H1 (cell line): Measurements from ENCODE around the gene OR2Y1. TPM values are rescaled to one million over a fixed set of nuclear protein-coding genes. Genes with fewer than 3 reads are reported as not detected.

Experiments
- CTCF ChIA-PET: fragments of 300-600 bp; sonication (Branson Sonifier 250); formaldehyde crosslinking; loops from one replicate; lab custom pipeline; 2021; ENCODE audit not compliant: partially characterized antibody; lab: Charles Lee
- POLR2A ChIA-PET: fragments of 300-600 bp; sonication (Branson Sonifier 250); formaldehyde crosslinking; loops from one replicate; lab custom pipeline; 2021; ENCODE audit warnings: inconsistent platforms; ENCODE audit not compliant: partially characterized antibody; lab: Charles Lee
- DNase-seq, 2 experiments: peaks; one replicate each; pipeline versions ENCODE4 v3.0.0 to v3.0.0-alpha.2; 2010 to 2022; ENCODE audit warnings: low spot score in 2 of 2, low read depth in 1 of 2, mixed read lengths in 1 of 2
- FAIRE-seq: peaks from 2 replicates; lab custom pipeline; 2011; peaks lifted over from hg19 to GRCh38; lab: Jason Lieb, UNC
- H2AFZ ChIP-seq: 2 replicates; pipeline ENCODE4 v1.8.1; 2012; ENCODE audit warnings: low read length, inconsistent platforms
- H2AK5ac ChIP-seq: 2 replicates; pipeline ENCODE4 v1.6.1; 2013; ENCODE audit warnings: low read depth, low read length
- H2BK120ac ChIP-seq: replicated peaks from 2 replicates; pipeline ENCODE3; 2013; ENCODE audit warnings: low read depth, low read length, inconsistent platforms
- H2BK12ac ChIP-seq: 2 replicates; pipeline ENCODE4 v1.6.1; 2013; ENCODE audit warnings: low read depth, low read length
- H2BK15ac ChIP-seq: 2 replicates; pipeline ENCODE4 v1.6.1; 2013; ENCODE audit warnings: low read length
- H2BK20ac ChIP-seq: 2 replicates; pipeline ENCODE4 v1.6.1; 2013; ENCODE audit warnings: low read length
- H2BK5ac ChIP-seq: 2 replicates; pipeline ENCODE4 v1.6.1; 2013; ENCODE audit warnings: low read depth, low read length
- H3K14ac ChIP-seq: 2 replicates; pipeline ENCODE4 v1.6.1; 2013; ENCODE audit warnings: inconsistent platforms; ENCODE audit not compliant: insufficient read length
- H3K18ac ChIP-seq: 2 replicates; pipeline ENCODE4 v1.6.1; 2013; ENCODE audit warnings: low read length; ENCODE audit errors: extremely low read depth
- H3K23ac ChIP-seq: 2 replicates; pipeline ENCODE4 v1.6.1; 2013; ENCODE audit warnings: inconsistent platforms; ENCODE audit not compliant: insufficient read length
- H3K23me2 ChIP-seq: 2 replicates; pipeline ENCODE4 v1.6.1; 2013; ENCODE audit warnings: low read depth, low read length
- H3K27ac ChIP-seq: 2 replicates; pipeline ENCODE4 v1.6.1; 2011; ENCODE audit warnings: low read depth, low read length, inconsistent platforms
- H3K27me3 ChIP-seq, 4 experiments: replicated peaks in 1 of 4; 1 replicate in 1 of 4; 2 replicates in 3 of 4; pipeline versions ENCODE4 v1.6.1 to v1.8.1; 2011 to 2013; ENCODE audit warnings: low read length in 3 of 4, mild to moderate bottlenecking in 3 of 4, inconsistent platforms in 2 of 4, mixed read lengths in 2 of 4, moderate library complexity in 1 of 4; ENCODE audit not compliant: control insufficient read depth in 3 of 4, insufficient read depth in 3 of 4; ENCODE audit errors: extremely low read depth in 1 of 4
- H3K36me3 ChIP-seq, 4 experiments: 2 replicates each; pipeline versions ENCODE4 v1.6.1 to v1.8.1; 2011 to 2013; ENCODE audit warnings: mild to moderate bottlenecking in 4 of 4, low read length in 3 of 4, moderate library complexity in 2 of 4, control low read depth in 1 of 4, inconsistent platforms in 1 of 4; ENCODE audit not compliant: insufficient read depth in 4 of 4, control insufficient read depth in 2 of 4
- H3K4ac ChIP-seq: replicated peaks from 2 replicates; pipeline ENCODE3; 2013; ENCODE audit warnings: low read length, low read depth, mixed read lengths, inconsistent platforms; ENCODE audit not compliant: insufficient read length
- H3K4me1 ChIP-seq, 4 experiments: replicated peaks in 1 of 4; 1 replicate in 1 of 4; 2 replicates in 3 of 4; pipeline versions ENCODE4 v1.6.1 to v1.8.1; 2011 to 2013; ENCODE audit warnings: low read length in 3 of 4, inconsistent platforms in 2 of 4, mixed read lengths in 1 of 4; ENCODE audit not compliant: insufficient read depth in 4 of 4, control insufficient read depth in 3 of 4
- H3K4me2 ChIP-seq, 2 experiments: 2 replicates each; pipeline versions ENCODE4 v1.6.1 to v1.8.1; 2011 to 2013; ENCODE audit warnings: low read depth in 2 of 2, low read length in 2 of 2, control low read depth in 1 of 2, inconsistent platforms in 1 of 2, mild to moderate bottlenecking in 1 of 2; ENCODE audit not compliant: insufficient read depth in 1 of 2
- H3K4me3 ChIP-seq, 4 experiments: fragments of 200-600, 300-600 bp in 1 of 4; sonication (generic), shearing (Covaris generic), sonication (Bioruptor Twin) in 1 of 4; 2 replicates each; pipeline versions ENCODE4 v1.5.1 to v1.8.1; 2011 to 2016; ENCODE audit warnings: low read length in 4 of 4, low read depth in 3 of 4, control low read depth in 2 of 4, inconsistent platforms in 2 of 4, mild to moderate bottlenecking in 2 of 4, mixed read lengths in 1 of 4, moderate library complexity in 1 of 4; ENCODE audit not compliant: insufficient read depth in 2 of 4; ENCODE audit errors: extremely low read depth in 1 of 4
- H3K56ac ChIP-seq: replicated peaks from 2 replicates; pipeline ENCODE3; 2013; ENCODE audit warnings: low read depth, mild to moderate bottlenecking, mixed read lengths, low read length, inconsistent platforms; ENCODE audit not compliant: insufficient read length
- H3K79me1 ChIP-seq: 2 replicates; pipeline ENCODE4 v1.6.1; 2013; ENCODE audit warnings: low read depth, low read length, control low read depth
- H3K79me2 ChIP-seq, 2 experiments: 2 replicates each; pipeline versions ENCODE4 v1.6.1 to v1.8.1; 2012 to 2013; ENCODE audit warnings: low read length in 2 of 2, mild to moderate bottlenecking in 2 of 2, inconsistent platforms in 1 of 2; ENCODE audit not compliant: insufficient read depth in 2 of 2, control insufficient read depth in 1 of 2
- H3K9ac ChIP-seq, 4 experiments: replicated peaks in 1 of 4; 1 replicate in 1 of 4; 2 replicates in 3 of 4; pipeline versions ENCODE4 v1.6.1 to v1.8.1; 2011 to 2013; ENCODE audit warnings: low read depth in 3 of 4, low read length in 3 of 4, control low read depth in 2 of 4, mild to moderate bottlenecking in 2 of 4, moderate library complexity in 2 of 4, inconsistent platforms in 1 of 4; ENCODE audit errors: extremely low read depth in 1 of 4
- H3K9me3 ChIP-seq, 2 experiments: 2 replicates each; pipeline versions ENCODE4 v1.6.1 to v1.8.1; 2012 to 2013; ENCODE audit warnings: mild to moderate bottlenecking in 2 of 2, moderate library complexity in 2 of 2, control low read depth in 1 of 2, inconsistent platforms in 1 of 2, low read depth in 1 of 2, low read length in 1 of 2, mixed read lengths in 1 of 2; ENCODE audit not compliant: insufficient read depth in 2 of 2
- H4K20me1 ChIP-seq, 2 experiments: replicated peaks in 1 of 2; 2 replicates each; pipeline versions ENCODE3 to v1.8.1; 2011 to 2013; ENCODE audit warnings: inconsistent platforms in 2 of 2, low read length in 2 of 2, mild to moderate bottlenecking in 1 of 2; ENCODE audit not compliant: insufficient read depth in 2 of 2, control insufficient read depth in 1 of 2
- H4K5ac ChIP-seq: 2 replicates; pipeline ENCODE4 v1.6.1; 2013; ENCODE audit warnings: low read length, low read depth, mixed read lengths, inconsistent platforms; ENCODE audit not compliant: insufficient read length
- H4K8ac ChIP-seq: 2 replicates; pipeline ENCODE4 v1.8.0; 2013; ENCODE audit warnings: mild to moderate bottlenecking, moderate library complexity, low read length, inconsistent platforms; ENCODE audit not compliant: insufficient read depth; ENCODE audit errors: extremely low read depth
- H4K91ac ChIP-seq: replicated peaks from 2 replicates; pipeline ENCODE3; 2013; ENCODE audit warnings: low read length, mixed read lengths, inconsistent platforms; ENCODE audit not compliant: insufficient read length
- BACH1 ChIP-seq: IDR thresholded peaks from 2 replicates; pipeline ENCODE4 v1.6.1; 2012; ENCODE audit warnings: low read length, improper control_type of control experiment
- BRCA1 ChIP-seq: IDR thresholded peaks from 2 replicates; pipeline ENCODE4 v1.6.1; 2012; ENCODE audit warnings: low read depth, low read length, improper control_type of control experiment
- CHD1 ChIP-seq: IDR thresholded peaks from 2 replicates; pipeline ENCODE4 v1.6.1; 2012; ENCODE audit warnings: low read depth, low read length, improper control_type of control experiment
- CTBP2 ChIP-seq: IDR thresholded peaks from 2 replicates; pipeline ENCODE4 v1.7.0; 2011; ENCODE audit warnings: borderline replicate concordance, mild to moderate bottlenecking, moderate library complexity, mixed read lengths, low read length; ENCODE audit not compliant: insufficient read depth, insufficient read length
- GABPA ChIP-seq: IDR thresholded peaks from 2 replicates; pipeline ENCODE4 v1.6.1; 2011; ENCODE audit warnings: mild to moderate bottlenecking, low read length, moderate library complexity, borderline replicate concordance; ENCODE audit not compliant: insufficient read depth
- GTF2F1 ChIP-seq: IDR thresholded peaks from 2 replicates; pipeline ENCODE4 v1.6.1; 2012; ENCODE audit warnings: low read depth, low read length, improper control_type of control experiment, borderline replicate concordance
- JUND ChIP-seq: IDR thresholded peaks from 2 replicates; pipeline ENCODE4 v1.6.1; 2011; ENCODE audit warnings: mild to moderate bottlenecking, improper control_type of control experiment, low read length
- KDM5A ChIP-seq: fragments of 200-600 bp; IDR thresholded peaks from 2 replicates; pipeline ENCODE4 v1.7.1; 2012; ENCODE audit warnings: mild to moderate bottlenecking, low read length, inconsistent platforms, mixed read lengths
- NRF1 ChIP-seq: IDR thresholded peaks from 2 replicates; pipeline ENCODE4 v1.6.1; 2011; ENCODE audit warnings: mild to moderate bottlenecking, low read depth, low read length, improper control_type of control experiment
- POLR2AphosphoS5 ChIP-seq: IDR thresholded peaks from 2 replicates; pipeline ENCODE4 v1.6.1; 2011; ENCODE audit warnings: low read depth, low read length
- SP1 ChIP-seq: IDR thresholded peaks from 2 replicates; pipeline ENCODE4 v1.6.1; 2011; ENCODE audit warnings: low read depth, low read length
- WGBS, 2 experiments: shearing (Covaris generic) in 1 of 2; methylation state at CpG; one replicate each; pipeline versions ENCODE4 v1.1.6 to v1.1.7; 2013 to 2015; ENCODE audit warnings: low lambda C conversion rate in 2 of 2, mixed read lengths in 2 of 2, inconsistent platforms in 1 of 2, low coverage in 1 of 2, missing lambda C conversion rate in 1 of 2; ENCODE audit not compliant: insufficient replicate concordance in 2 of 2, insufficient coverage in 1 of 2, insufficient read length in 1 of 2; ENCODE audit errors: extremely low coverage in 1 of 2, missing lambda C conversion rate in 1 of 2; 5-methylcytosine and 5-hydroxymethylcytosine counted together
- polyA plus RNA-seq, 7 experiments: library from polyadenylated mRNA; depleted of rRNA in 3 of 7; stranded (reverse) in 5 of 7; unstranded in 2 of 7; fragments of >200 nt in 5 of 7; fragments of 200-250 nt in 2 of 7; gene quantifications; 1 replicate in 5 of 7; 2 replicates in 1 of 7; 4 replicates in 1 of 7; pipeline versions ENCODE4 v1.2.1 to v1.2.3, GENCODE V29; 2011 to 2013; ENCODE audit warnings: missing spikeins in 2 of 7, mixed read lengths in 2 of 7
- total RNA-seq: library from RNA; stranded (reverse); fragmentation: NEBNext Ultra II Directional; extraction: Animal tissue kit (Norgen Biotek cat#: 25700); gene quantifications from 2 replicates; pipeline ENCODE4 v1.2.1, GENCODE V29; 2021
- TF ChIP-seq, protein P1 (sequence below): IDR thresholded peaks from 2 replicates; pipeline ENCODE4 v1.6.1; 2012; ENCODE audit warnings: inconsistent platforms
- TF ChIP-seq, protein P2 (sequence below): IDR thresholded peaks from 2 replicates; pipeline ENCODE4 v1.6.1; 2011; ENCODE audit warnings: low read length, improper control_type of control experiment

The OR2Y1 gene
- total and polyA plus RNA-seq, 2 of the 8 experiments (the other 6 are each of a cell fraction or from before 2014, with no cell fraction given), result not detected

DNA sequence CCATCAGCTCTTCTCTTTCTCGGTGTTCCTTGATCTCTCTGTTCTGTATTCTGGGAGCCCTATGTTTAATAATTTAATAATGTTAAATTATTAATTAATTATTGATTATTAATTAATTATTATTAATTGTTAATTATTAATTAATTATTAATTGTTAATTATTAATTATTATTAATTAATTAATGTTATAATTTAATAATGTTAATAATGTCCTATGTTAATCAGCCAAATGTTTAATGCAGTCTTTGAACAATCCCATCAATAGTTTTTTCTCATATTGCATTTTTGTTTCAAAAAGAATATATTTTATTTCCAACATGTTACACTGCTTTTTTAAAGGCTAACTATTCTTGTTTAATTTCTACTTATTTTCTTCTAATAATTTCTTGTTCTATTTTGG lies 36.5 kb upstream of the OR2Y1 start:
- H4K20me1 ChIP-seq, result no peaks in the 10 kb centered on the region
- H3K4ac ChIP-seq, result no peak overlapping the region
- no peak overlapping the region for H2BK15ac ChIP-seq
- no peak overlapping the region for H2BK20ac ChIP-seq
- no peak overlapping the region for H4K5ac ChIP-seq
- CTCF ChIA-PET, result no interaction called here
- no peak overlapping the region for H4K91ac ChIP-seq
- H2BK5ac ChIP-seq, result no peak overlapping the region
- H3K9ac ChIP-seq, result no peak overlapping the region
- TF ChIP-seq NRF1 (no peak), KDM5A (no peak), BRCA1 (no peak), POLR2AphosphoS5 (no peak), GABPA (no peak), SP1 (no peak), CTBP2 (no peak), CHD1 (no peak), BACH1 (no peak), JUND (no peak), GTF2F1 (no peak)
- TF ChIP-seq, protein P1, sequence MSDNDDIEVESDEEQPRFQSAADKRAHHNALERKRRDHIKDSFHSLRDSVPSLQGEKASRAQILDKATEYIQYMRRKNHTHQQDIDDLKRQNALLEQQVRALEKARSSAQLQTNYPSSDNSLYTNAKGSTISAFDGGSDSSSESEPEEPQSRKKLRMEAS, result no peak
- TF ChIP-seq, protein P2, sequence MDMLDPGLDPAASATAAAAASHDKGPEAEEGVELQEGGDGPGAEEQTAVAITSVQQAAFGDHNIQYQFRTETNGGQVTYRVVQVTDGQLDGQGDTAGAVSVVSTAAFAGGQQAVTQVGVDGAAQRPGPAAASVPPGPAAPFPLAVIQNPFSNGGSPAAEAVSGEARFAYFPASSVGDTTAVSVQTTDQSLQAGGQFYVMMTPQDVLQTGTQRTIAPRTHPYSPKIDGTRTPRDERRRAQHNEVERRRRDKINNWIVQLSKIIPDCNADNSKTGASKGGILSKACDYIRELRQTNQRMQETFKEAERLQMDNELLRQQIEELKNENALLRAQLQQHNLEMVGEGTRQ, result no peak
- no peak overlapping the region for H2AK5ac ChIP-seq
- no peak overlapping the region for H3K56ac ChIP-seq
- H2BK12ac ChIP-seq, result no peak overlapping the region
- no peak overlapping the region for H3K4me2 ChIP-seq
- no peaks in the 10 kb centered on the region for H3K79me1 ChIP-seq
- H3K23me2 ChIP-seq, result no peaks in the 10 kb centered on the region; the same call in 1 of the 2 replicates
- H2AFZ ChIP-seq, result no peak overlapping the region
- no peak overlapping the region for H3K14ac ChIP-seq
- WGBS, 2 experiments, result 87% methylated on average over 1 of the region's 1 CpG; no CpG with 5 or more reads in 1 of the 2 experiments
- H3K18ac ChIP-seq, result no peak overlapping the region
- H3K9me3 ChIP-seq, result peaks cover 6 to 9% of the 10 kb centered on the region in 2 experiments; a peak in 3 of 4 replicates
- H3K36me3 ChIP-seq, result no peaks in the 10 kb centered on the region; a peak in 1 of 8 replicates
- H3K23ac ChIP-seq, result no peak overlapping the region
- FAIRE-seq (no peak), DNase-seq (no peak)
- no peak overlapping the region for H3K27ac ChIP-seq
- no peaks in the 10 kb centered on the region for H3K79me2 ChIP-seq
- no peaks in the 10 kb centered on the region for H3K4me1 ChIP-seq
- H3K27me3 ChIP-seq, result no peaks in the 10 kb centered on the region
- no peak overlapping the region for H4K8ac ChIP-seq
- POLR2A ChIA-PET, result no interaction called here
- no peak overlapping the region for H3K4me3 ChIP-seq
- no peak overlapping the region for H2BK120ac ChIP-seq
